BJ (cell line): Measurements from ENCODE around the gene LPA. TPM values are rescaled to one million over a fixed set of nuclear protein-coding genes. Genes with fewer than 3 reads are reported as not detected.
"Not testable (repeated sequence)": the region's sequence is repeated elsewhere in the genome, so short reads cannot be mapped to it uniquely, and the experiment has no call there.

Experiments
- CTCF ChIA-PET: fragments of 350-600 bp; formaldehyde crosslinking; extraction: SDS; loops from one replicate; lab custom pipeline; 2021; ENCODE audit warnings: antibody characterized with exemption, inconsistent platforms; lab: Yijun Ruan, JAX
- POLR2A ChIA-PET: fragments of 300-600 bp; sonication (Branson Sonifier 250); formaldehyde crosslinking; extraction: SDS; loops from one replicate; lab custom pipeline; 2021; ENCODE audit warnings: antibody characterized with exemption; lab: Charles Lee
- DNase-seq: peaks from one replicate; pipeline ENCODE4 v3.0.0-alpha.2; 2011; ENCODE audit warnings: low read depth
- H3K27me3 ChIP-seq: 2 replicates; pipeline ENCODE4 v1.6.0; 2011; ENCODE audit warnings: low read length; ENCODE audit not compliant: control insufficient read depth, insufficient read depth
- H3K36me3 ChIP-seq: 2 replicates; pipeline ENCODE4 v1.5.1; 2011; ENCODE audit warnings: low read length; ENCODE audit not compliant: control insufficient read depth, insufficient read depth
- H3K4me3 ChIP-seq: 2 replicates; pipeline ENCODE4 v1.5.1; 2011; ENCODE audit warnings: low read depth, mild to moderate bottlenecking, control low read depth, low read length
- polyA plus RNA-seq: library from polyadenylated mRNA; depleted of rRNA; stranded (reverse); fragments of >200 nt; gene quantifications from 2 replicates; pipeline ENCODE4 v1.2.3, GENCODE V29; 2011
- TF ChIP-seq, protein P1 (sequence below): IDR thresholded peaks from 2 replicates; pipeline ENCODE4 v1.5.1; 2011; ENCODE audit warnings: low read depth, mild to moderate bottlenecking, control low read depth, inconsistent platforms, low read length, moderate library complexity; ENCODE audit not compliant: insufficient read depth

The LPA gene
- polyA plus RNA-seq, 1 experiment = not detected

DNA sequence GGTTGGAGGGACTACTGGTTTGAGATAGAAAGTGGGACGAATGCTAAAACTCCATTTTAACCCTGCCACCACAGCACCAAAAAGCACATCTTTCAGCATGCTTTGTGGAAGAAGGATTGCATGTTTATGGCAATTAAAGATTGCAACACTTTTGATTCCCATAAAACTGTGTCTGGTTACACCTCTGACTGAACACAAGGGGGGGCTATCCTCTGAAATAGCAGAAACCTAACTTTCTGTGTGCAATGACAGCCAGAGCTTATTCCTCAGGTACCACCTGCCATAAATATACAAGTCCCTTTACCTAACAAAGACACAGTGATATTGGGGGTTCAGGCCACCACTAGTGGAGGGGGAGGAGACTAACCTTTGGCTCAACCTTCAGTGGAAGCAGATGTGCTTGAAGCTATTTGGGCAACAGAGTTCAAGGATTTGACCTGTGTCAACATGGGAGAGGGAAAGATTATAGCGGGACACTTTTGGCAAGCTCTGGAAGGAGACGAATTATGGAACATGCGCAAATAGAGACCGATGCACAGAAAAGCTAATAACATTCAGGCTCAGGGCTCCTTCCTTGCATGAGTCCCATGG, 28.4 kb upstream of the LPA start:
- H3K27me3 ChIP-seq = no peaks in the 10 kb centered on the region
- H3K4me3 ChIP-seq = no peak overlapping the region
- H3K36me3 ChIP-seq = no peaks in the 10 kb centered on the region
- CTCF ChIA-PET = no interaction called here
- DNase-seq = no peak
- POLR2A ChIA-PET = no interaction called here
- TF ChIP-seq, protein P1, sequence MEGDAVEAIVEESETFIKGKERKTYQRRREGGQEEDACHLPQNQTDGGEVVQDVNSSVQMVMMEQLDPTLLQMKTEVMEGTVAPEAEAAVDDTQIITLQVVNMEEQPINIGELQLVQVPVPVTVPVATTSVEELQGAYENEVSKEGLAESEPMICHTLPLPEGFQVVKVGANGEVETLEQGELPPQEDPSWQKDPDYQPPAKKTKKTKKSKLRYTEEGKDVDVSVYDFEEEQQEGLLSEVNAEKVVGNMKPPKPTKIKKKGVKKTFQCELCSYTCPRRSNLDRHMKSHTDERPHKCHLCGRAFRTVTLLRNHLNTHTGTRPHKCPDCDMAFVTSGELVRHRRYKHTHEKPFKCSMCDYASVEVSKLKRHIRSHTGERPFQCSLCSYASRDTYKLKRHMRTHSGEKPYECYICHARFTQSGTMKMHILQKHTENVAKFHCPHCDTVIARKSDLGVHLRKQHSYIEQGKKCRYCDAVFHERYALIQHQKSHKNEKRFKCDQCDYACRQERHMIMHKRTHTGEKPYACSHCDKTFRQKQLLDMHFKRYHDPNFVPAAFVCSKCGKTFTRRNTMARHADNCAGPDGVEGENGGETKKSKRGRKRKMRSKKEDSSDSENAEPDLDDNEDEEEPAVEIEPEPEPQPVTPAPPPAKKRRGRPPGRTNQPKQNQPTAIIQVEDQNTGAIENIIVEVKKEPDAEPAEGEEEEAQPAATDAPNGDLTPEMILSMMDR = no peak

- no peaks in the 10 kb centered on the region for H3K27me3 ChIP-seq
- no peak overlapping the region for H3K4me3 ChIP-seq
- DNase-seq = no peak
- no peaks in the 10 kb centered on the region for H3K36me3 ChIP-seq
- CTCF ChIA-PET = no interaction called here
- POLR2A ChIA-PET = no interaction called here
- TF ChIP-seq, protein P1 = no peak
These were observed 27.5 kb upstream of the LPA start for GRCh38 chr6:160691617-160692016.

DNA sequence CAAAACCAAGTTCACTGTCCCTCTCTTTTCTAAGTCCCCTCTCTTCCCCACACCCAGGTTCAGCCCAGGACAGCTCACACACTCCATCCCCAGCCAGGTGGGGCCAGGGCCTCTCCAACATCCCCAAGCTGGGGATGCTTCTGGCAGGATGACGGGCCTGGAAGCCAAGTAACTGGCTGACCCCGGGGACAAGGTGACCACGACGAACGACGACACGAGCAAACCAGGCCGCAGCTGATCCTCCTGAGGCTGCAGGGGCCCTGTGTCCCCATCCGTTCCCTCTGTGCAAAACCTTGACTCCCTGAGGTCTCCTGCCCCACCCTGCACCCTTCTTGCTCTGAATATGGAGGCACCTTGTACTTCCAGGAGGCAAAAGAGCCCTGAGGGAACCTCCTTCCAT, 26.4 kb upstream of the LPA start:
- ChIA-PET CTCF (no interaction called here), POLR2A (no interaction called here)
- H3K36me3 ChIP-seq = no peaks in the 10 kb centered on the region
- TF ChIP-seq, protein P1 = no peak
- H3K27me3 ChIP-seq = no peaks in the 10 kb centered on the region
- no peak for DNase-seq
- H3K4me3 ChIP-seq = no peak overlapping the region

- ChIA-PET POLR2A (no interaction called here), CTCF (no interaction called here)
- TF ChIP-seq, protein P1 = no peak
- no peaks in the 10 kb centered on the region for H3K27me3 ChIP-seq
- H3K36me3 ChIP-seq = no peaks in the 10 kb centered on the region
- no peak for DNase-seq
- no peak overlapping the region for H3K4me3 ChIP-seq
These were observed 21.8 kb upstream of the LPA start for GRCh38 chr6:160685762-160686450.

DNA sequence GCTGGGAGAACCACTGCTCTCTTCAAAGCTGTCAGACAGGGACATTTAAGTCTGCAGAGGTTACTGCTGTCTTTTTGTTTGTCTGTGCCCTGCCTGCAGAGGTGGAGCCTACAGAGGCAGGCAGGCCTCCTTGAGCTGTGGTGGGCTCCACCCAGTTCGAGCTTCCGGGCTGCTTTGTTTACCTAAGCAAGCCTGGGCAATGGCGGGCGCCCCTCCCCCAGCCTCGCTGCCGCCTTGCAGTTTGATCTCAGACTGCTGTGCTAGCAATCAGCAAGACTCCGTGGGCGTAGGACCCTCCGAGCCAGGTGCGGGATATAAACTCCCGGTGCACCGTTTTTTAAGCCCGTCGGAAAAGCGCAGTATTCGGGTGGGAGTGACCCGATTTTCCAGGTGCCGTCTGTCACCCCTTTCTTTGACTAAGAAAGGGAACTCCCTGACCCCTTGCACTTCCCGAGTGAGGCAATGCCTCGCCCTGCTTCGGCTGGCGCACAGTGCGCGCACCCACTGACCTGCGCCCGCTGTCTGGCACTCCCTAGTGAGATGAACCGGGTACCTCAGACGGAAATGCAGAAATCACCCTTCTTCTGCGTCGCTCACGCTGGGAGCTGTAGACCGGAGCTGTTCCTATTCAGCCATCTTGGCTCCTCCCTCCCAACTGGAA, 21.2 kb upstream of the LPA start:
- H3K36me3 ChIP-seq, CTCF ChIA-PET, H3K4me3 ChIP-seq, POLR2A ChIA-PET, DNase-seq, H3K27me3 ChIP-seq: not testable (repeated sequence)
